Subcutaneous adipose tissue (tissue), 4 donors: ENCODE results near the gene POU2F1. TPM values are rescaled to one million over a fixed set of nuclear protein-coding genes. Genes with fewer than 3 reads are reported as not detected.

ENCODE experiments used
- CTCF ChIP-seq: fragments of 450-650 bp; IDR thresholded peaks from one replicate; pipeline ENCODE4 v1.5.1; 2016; ENCODE audit warnings: low read depth, mild to moderate bottlenecking, control low read depth, antibody characterized with exemption, moderate library complexity
- total RNA-seq, 4 donors: library from RNA; depleted of rRNA; stranded (reverse); fragments of >200 nt; gene quantifications; one replicate each; pipeline ENCODE4 v1.1.0, GENCODE V29; 2016

Gene POU2F1
- total RNA-seq, 4 donors from 2014 or later, result 17.1 to 40.6 (median 20.5) TPM

- no peak for TF ChIP-seq CTCF
These were observed 14.4 kb upstream of the POU2F1 start for GRCh38 chr1:167206166-167206835.

- TF ChIP-seq CTCF, result no peak
These were observed 12.6 kb upstream of the POU2F1 start for GRCh38 chr1:167207940-167208623.

GRCh38 chr1:167208624-167208976 lies 12.1 kb upstream of the POU2F1 start:
- TF ChIP-seq CTCF, result no peak

- no peak for TF ChIP-seq CTCF
These were observed 11.6 kb upstream of the POU2F1 start for GRCh38 chr1:167209044-167209443.

- TF ChIP-seq CTCF, result no peak
These were observed 9.6 kb upstream of the POU2F1 start for GRCh38 chr1:167210966-167211674.

GRCh38 chr1:167212025-167212424 lies 8.7 kb upstream of the POU2F1 start:
- no peak for TF ChIP-seq CTCF

- TF ChIP-seq CTCF, result no peak
These were observed 3.9 kb upstream of the POU2F1 start for GRCh38 chr1:167216809-167217208.
